ENCODE data around the gene SDCBP2. TPM values are rescaled to one million over a fixed set of nuclear protein-coding genes. Genes with fewer than 3 reads are reported as not detected.

SDCBP2 gene
- total and polyA plus RNA-seq, 2 of the 4 experiments (the other 2 are of a cell fraction), result 0.54 to 1.3 TPM

DNA sequence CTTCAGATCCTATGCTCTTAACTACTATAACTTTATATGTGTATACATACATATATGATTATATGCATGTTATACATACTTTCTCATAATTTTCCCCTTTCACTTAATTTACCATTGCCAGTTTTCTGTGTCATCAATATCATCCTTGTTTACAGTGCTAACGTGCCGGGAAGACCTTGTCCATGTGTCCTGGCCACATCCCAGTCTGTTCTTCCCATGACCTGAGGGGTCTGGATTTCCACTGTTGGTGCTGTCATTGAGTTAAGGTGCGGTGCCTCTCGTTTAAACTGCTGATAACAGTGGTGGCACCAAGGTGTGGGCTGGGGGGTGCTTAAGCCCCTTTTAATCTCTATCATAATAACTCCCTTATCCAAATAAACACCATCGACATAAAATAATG lies 8.5 kb upstream of the SDCBP2 start:
- WGBS, 2 experiments (ENCODE audit: extremely low coverage in 2 of 2, insufficient read length in 1 of 2), result no CpG with 5 or more reads among the region's 5 CpGs
- peaks cover 36% of the 10 kb centered on the region for H3K9me1 ChIP-seq (ENCODE audit: insufficient read depth, low read length)
- no peak for TF ChIP-seq MXI1 (IDR thresholded peaks at IDR 0.05; ENCODE audit: borderline replicate concordance, low read depth, low read length)
- no peaks in the 10 kb centered on the region for H3K27me3 ChIP-seq (ENCODE audit: control insufficient read depth, insufficient read depth, low read length)
- intact Hi-C loops (cut with micrococcal nuclease), result no loop called here
- POLR2A ChIA-PET (ENCODE audit: unreplicated experiment), result no interaction called here
- no peak overlapping the region for H2BK120ac ChIP-seq (ENCODE audit: low read depth, low read length)
- no peaks in the 10 kb centered on the region for H3K9me3 ChIP-seq (ENCODE audit: control insufficient read depth, insufficient read depth, low read length)
- peaks cover 12% of the 10 kb centered on the region for H4K20me1 ChIP-seq (ENCODE audit: insufficient read depth, low read length)
- no peak overlapping the region for H3K14ac ChIP-seq (replicated peaks; ENCODE audit: low read depth, low read length)
- ATAC-seq (ENCODE audit: low read depth) (no peak), DNase-seq (no peak)
- H3K36me3 ChIP-seq (ENCODE audit: control insufficient read depth, insufficient read depth, low read length), result peaks cover 9% of the 10 kb centered on the region; the same call in 1 of the 2 replicates
- H3K4me2 ChIP-seq (ENCODE audit: low read depth, low read length), result no peak overlapping the region
- in situ Hi-C loops (cut with MboI; ENCODE audit: low sequenced_read_pairs), result loop anchor here (25.0 kb wide), 1 partner anchor 500 kb away; no protein-coding TSS in a partner anchor
- H4K91ac ChIP-seq (ENCODE audit: insufficient read depth, low read depth, low read length), result no peak overlapping the region
- H2BK5ac ChIP-seq (ENCODE audit: low read depth, low read length, poor library complexity, severe bottlenecking), result no peak overlapping the region
- CTCF ChIA-PET, result no interaction called here
- H3K23ac ChIP-seq (ENCODE audit: low read depth, low read length), result no peak overlapping the region
- H4K5ac ChIP-seq (ENCODE audit: low read depth, low read length), result no peak overlapping the region
- peaks cover 20 to 70% of the 10 kb centered on the region in 2 experiments for H3K79me1 ChIP-seq (ENCODE audit: low read depth in 1 of 2, low read length in 2 of 2)
- no peak overlapping the region for H3K9ac ChIP-seq (ENCODE audit: low read depth, low read length)
- peaks cover 19% of the 10 kb centered on the region for H3K4me1 ChIP-seq (ENCODE audit: control insufficient read depth, insufficient read depth, low read length)
- no peak overlapping the region for H3K18ac ChIP-seq (ENCODE audit: low read depth, low read length)
- no peak overlapping the region for H3K4me3 ChIP-seq (ENCODE audit: insufficient read depth, low read depth, low read length)
- no peak overlapping the region for H2BK20ac ChIP-seq (ENCODE audit: low read depth, low read length)
- H2BK15ac ChIP-seq (ENCODE audit: low read depth, low read length), result no peak overlapping the region
- 0 out of 2 replicates have a peak overlapping the region, but pooled peaks have one; percentile 10 for H2AK5ac ChIP-seq (ENCODE audit: low read depth, low read length)
- no peak overlapping the region for H3K4ac ChIP-seq (ENCODE audit: low read depth, low read length)
- no TSS peak for BruUV-seq (replicated peaks)
- no peak overlapping the region for H2AK9ac ChIP-seq (replicated peaks; ENCODE audit: low read depth, low read length, poor library complexity)
- no peak overlapping the region for H3K27ac ChIP-seq (ENCODE audit: insufficient read depth, low read length)
- no peak overlapping the region for H3K56ac ChIP-seq (ENCODE audit: extremely low read depth, insufficient read depth, low read length)
- H2AFZ ChIP-seq (replicated peaks; ENCODE audit: low read length, poor library complexity), result no peak overlapping the region
- H4K8ac ChIP-seq (ENCODE audit: low read depth in 2 of 2, low read length in 2 of 2), result no peak overlapping the region
- dilution Hi-C loops (cut with HindIII; ENCODE audit: low sequenced_read_pairs, unreplicated experiment), result no loop called here

Measured in IMR-90 (cell line).